GM12878 (cell line): ENCODE measurements around the gene SAC3D1.

Experiments
- ASH2L ChIP-seq: fragments of 300-600, 200-600 bp; sonication (generic); IDR thresholded peaks from 2 replicates; pipeline ENCODE4 v1.6.1; 2017; ENCODE audit warnings: low read depth, mild to moderate bottlenecking, borderline replicate concordance
- EP300 ChIP-seq, 2 experiments: fragments of 150-350 bp in 1 of 2; IDR thresholded peaks; 2 replicates each; pipeline ENCODE4 v1.6.1; 2011 to 2012; ENCODE audit warnings: low read depth in 2 of 2, low read length in 2 of 2, borderline replicate concordance in 1 of 2, improper control_type of control experiment in 1 of 2, inconsistent platforms in 1 of 2; ENCODE audit not compliant: control insufficient read depth in 1 of 2
- EZH2 ChIP-seq: IDR thresholded peaks from 2 replicates; pipeline ENCODE4 v1.6.1; 2012; ENCODE audit warnings: low read depth, mild to moderate bottlenecking, control low read depth, inconsistent platforms, low read length, borderline replicate concordance; ENCODE audit not compliant: control insufficient read depth
- GABPA ChIP-seq: IDR thresholded peaks from 2 replicates; pipeline ENCODE4 v1.6.1; 2014; ENCODE audit warnings: antibody characterized with exemption, low read depth, mild to moderate bottlenecking, inconsistent platforms
- POLR2A ChIP-seq: IDR thresholded peaks from 2 replicates; pipeline ENCODE4 v1.6.1; 2011; ENCODE audit warnings: low read depth, mild to moderate bottlenecking, low read length
- POLR2AphosphoS5 ChIP-seq: IDR thresholded peaks from 2 replicates; pipeline ENCODE4 v1.6.1; 2011; ENCODE audit warnings: mild to moderate bottlenecking, low read length, inconsistent platforms
- RB1 ChIP-seq: fragments of 450-650 bp; formaldehyde crosslinking; IDR thresholded peaks from 2 replicates; pipeline ENCODE4 v1.6.1; 2017; ENCODE audit warnings: mild to moderate bottlenecking, borderline replicate concordance
- SREBF2 ChIP-seq: IDR thresholded peaks from 2 replicates; pipeline ENCODE4 v1.6.1; 2012; ENCODE audit warnings: mild to moderate bottlenecking, low read length
- TCF12 ChIP-seq: IDR thresholded peaks from 2 replicates; pipeline ENCODE4 v1.6.1; 2011; ENCODE audit warnings: low read depth, mild to moderate bottlenecking, low read length
- YY1 ChIP-seq: IDR thresholded peaks from 2 replicates; pipeline ENCODE4 v1.6.1; 2011; ENCODE audit warnings: low read depth, mild to moderate bottlenecking, low read length
- TF ChIP-seq, protein P1 (sequence below): fragments of 450-650 bp; IDR thresholded peaks from 2 replicates; pipeline ENCODE4 v1.6.1; 2018; ENCODE audit warnings: mild to moderate bottlenecking, low read depth, moderate library complexity; ENCODE audit not compliant: partially characterized antibody
- TF ChIP-seq, protein P2 (sequence below): IDR thresholded peaks from 2 replicates; pipeline ENCODE4 v1.6.1; 2011; ENCODE audit warnings: mild to moderate bottlenecking, low read depth, low read length, moderate library complexity; ENCODE audit not compliant: insufficient replicate concordance
- TF ChIP-seq, protein P3 (sequence below), 3 experiments: IDR thresholded peaks in 2 of 3; conservative IDR thresholded peaks in 1 of 3; 2 replicates each; pipeline ENCODE4 v1.5.1; 2011; ENCODE audit warnings: low read depth in 3 of 3, low read length in 3 of 3, mild to moderate bottlenecking in 3 of 3, control low read depth in 2 of 3, moderate library complexity in 2 of 3, inconsistent platforms in 1 of 3, mixed read lengths in 1 of 3; ENCODE audit not compliant: control insufficient read depth in 2 of 3, insufficient read depth in 1 of 3; ENCODE audit errors: extremely low read depth in 1 of 3

DNA sequence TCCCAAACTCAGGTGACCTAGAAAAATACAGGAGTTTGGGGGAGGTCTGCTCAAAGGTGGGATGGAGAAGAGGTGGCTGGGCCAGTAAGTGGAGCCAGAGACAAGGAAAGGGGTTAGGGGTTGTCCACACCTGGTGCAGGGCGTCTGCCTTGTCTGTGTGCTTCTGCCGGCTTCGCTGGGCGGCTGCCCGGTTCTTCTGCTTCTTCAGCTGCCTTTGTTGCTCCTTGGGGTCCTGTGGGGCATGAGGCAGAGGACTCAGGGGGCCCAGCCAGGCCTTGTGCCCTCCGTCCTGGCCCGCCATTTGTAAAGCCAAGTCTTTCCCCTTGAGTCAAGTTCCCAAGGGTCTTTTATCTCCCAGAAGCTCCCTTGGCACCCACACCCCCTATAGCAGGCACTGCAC, 46.7 kb upstream of the SAC3D1 start:
- no peak for TF ChIP-seq POLR2AphosphoS5
- TF ChIP-seq RB1 = no peak
- no peak for TF ChIP-seq EP300 (IDR thresholded peaks at IDR 0.05; ENCODE audit: borderline replicate concordance in 1 of 2, control insufficient read depth in 1 of 2, low read depth in 2 of 2, low read length in 2 of 2)
- TF ChIP-seq, protein P1, sequence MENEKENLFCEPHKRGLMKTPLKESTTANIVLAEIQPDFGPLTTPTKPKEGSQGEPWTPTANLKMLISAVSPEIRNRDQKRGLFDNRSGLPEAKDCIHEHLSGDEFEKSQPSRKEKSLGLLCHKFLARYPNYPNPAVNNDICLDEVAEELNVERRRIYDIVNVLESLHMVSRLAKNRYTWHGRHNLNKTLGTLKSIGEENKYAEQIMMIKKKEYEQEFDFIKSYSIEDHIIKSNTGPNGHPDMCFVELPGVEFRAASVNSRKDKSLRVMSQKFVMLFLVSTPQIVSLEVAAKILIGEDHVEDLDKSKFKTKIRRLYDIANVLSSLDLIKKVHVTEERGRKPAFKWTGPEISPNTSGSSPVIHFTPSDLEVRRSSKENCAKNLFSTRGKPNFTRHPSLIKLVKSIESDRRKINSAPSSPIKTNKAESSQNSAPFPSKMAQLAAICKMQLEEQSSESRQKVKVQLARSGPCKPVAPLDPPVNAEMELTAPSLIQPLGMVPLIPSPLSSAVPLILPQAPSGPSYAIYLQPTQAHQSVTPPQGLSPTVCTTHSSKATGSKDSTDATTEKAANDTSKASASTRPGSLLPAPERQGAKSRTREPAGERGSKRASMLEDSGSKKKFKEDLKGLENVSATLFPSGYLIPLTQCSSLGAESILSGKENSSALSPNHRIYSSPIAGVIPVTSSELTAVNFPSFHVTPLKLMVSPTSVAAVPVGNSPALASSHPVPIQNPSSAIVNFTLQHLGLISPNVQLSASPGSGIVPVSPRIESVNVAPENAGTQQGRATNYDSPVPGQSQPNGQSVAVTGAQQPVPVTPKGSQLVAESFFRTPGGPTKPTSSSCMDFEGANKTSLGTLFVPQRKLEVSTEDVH = no peak
- no peak for TF ChIP-seq GABPA
- no peak for TF ChIP-seq EZH2
- TF ChIP-seq YY1 = no peak
- TF ChIP-seq SREBF2 = no peak
- TF ChIP-seq TCF12 = no peak
- TF ChIP-seq, protein P2, sequence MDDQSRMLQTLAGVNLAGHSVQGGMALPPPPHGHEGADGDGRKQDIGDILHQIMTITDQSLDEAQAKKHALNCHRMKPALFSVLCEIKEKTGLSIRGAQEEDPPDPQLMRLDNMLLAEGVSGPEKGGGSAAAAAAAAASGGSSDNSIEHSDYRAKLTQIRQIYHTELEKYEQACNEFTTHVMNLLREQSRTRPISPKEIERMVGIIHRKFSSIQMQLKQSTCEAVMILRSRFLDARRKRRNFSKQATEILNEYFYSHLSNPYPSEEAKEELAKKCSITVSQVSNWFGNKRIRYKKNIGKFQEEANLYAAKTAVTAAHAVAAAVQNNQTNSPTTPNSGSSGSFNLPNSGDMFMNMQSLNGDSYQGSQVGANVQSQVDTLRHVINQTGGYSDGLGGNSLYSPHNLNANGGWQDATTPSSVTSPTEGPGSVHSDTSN = no peak
- TF ChIP-seq ASH2L = no peak
- TF ChIP-seq, protein P3, sequence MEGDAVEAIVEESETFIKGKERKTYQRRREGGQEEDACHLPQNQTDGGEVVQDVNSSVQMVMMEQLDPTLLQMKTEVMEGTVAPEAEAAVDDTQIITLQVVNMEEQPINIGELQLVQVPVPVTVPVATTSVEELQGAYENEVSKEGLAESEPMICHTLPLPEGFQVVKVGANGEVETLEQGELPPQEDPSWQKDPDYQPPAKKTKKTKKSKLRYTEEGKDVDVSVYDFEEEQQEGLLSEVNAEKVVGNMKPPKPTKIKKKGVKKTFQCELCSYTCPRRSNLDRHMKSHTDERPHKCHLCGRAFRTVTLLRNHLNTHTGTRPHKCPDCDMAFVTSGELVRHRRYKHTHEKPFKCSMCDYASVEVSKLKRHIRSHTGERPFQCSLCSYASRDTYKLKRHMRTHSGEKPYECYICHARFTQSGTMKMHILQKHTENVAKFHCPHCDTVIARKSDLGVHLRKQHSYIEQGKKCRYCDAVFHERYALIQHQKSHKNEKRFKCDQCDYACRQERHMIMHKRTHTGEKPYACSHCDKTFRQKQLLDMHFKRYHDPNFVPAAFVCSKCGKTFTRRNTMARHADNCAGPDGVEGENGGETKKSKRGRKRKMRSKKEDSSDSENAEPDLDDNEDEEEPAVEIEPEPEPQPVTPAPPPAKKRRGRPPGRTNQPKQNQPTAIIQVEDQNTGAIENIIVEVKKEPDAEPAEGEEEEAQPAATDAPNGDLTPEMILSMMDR (IDR thresholded peaks at IDR 0.05 in 2 of 3, conservative IDR thresholded peaks at IDR 0.05 in 1 of 3; ENCODE audit: control insufficient read depth in 2 of 3, extremely low read depth in 1 of 3, insufficient read depth in 1 of 3, low read depth in 3 of 3, low read length in 3 of 3) = no peak
- TF ChIP-seq POLR2A = no peak
